Measurements from ENCODE around the gene PCGF5. TPM values are rescaled to one million over a fixed set of nuclear protein-coding genes. Genes with fewer than 3 reads are reported as not detected.

Gene PCGF5
- total RNA-seq, 2 donors from 2014 or later = 35.7 to 41.3 TPM

- Histone ChIP-seq H3K27ac (no peak overlapping the region), H3K4me3 (no peak overlapping the region), H3K27me3 (replicated peaks; ENCODE audit: insufficient read depth) (no peaks in the 10 kb centered on the region), H3K36me3 (no peaks in the 10 kb centered on the region), H3K4me1 (replicated peaks) (no peaks in the 10 kb centered on the region), H3K9me3 (no peaks in the 10 kb centered on the region)
- TF ChIP-seq CTCF (IDR thresholded peaks at IDR 0.05) (no peak), POLR2AphosphoS5 (IDR thresholded peaks at IDR 0.05) (no peak), POLR2A (IDR thresholded peaks at IDR 0.05) (no peak)
- 90% methylated on average over 4 of the region's 4 CpGs for WGBS
- intact Hi-C loops (cut with DNase I) = no loop called here
- no peak for DNase-seq (ENCODE audit: low spot score)
Measured at GRCh38 chr10:91328320-91328984, 108.0 kb downstream of the PCGF5 start.

Other genes with a start within 250 kb of the PCGF5 start
- gene HECTD2, start 189.7 kb downstream of the PCGF5 start, total RNA-seq = 10 to 100 TPM; 18.7 to 22.8 TPM